Mucosa of stomach (tissue), 1 donor: Measurements from ENCODE around the gene NEMP2.

Experiments used
- H3K27me3 ChIP-seq: one replicate; pipeline ENCODE4 v1.7.0; 2013; ENCODE audit warnings: mild to moderate bottlenecking, low read length; ENCODE audit not compliant: control insufficient read depth, insufficient read depth
- H3K36me3 ChIP-seq: one replicate; pipeline ENCODE4 v1.7.0; 2013; ENCODE audit warnings: low read length; ENCODE audit not compliant: control insufficient read depth, insufficient read depth
- H3K4me1 ChIP-seq: one replicate; pipeline ENCODE4 v1.7.0; 2013; ENCODE audit warnings: mild to moderate bottlenecking, low read length; ENCODE audit not compliant: control insufficient read depth, insufficient read depth
- H3K4me3 ChIP-seq: one replicate; pipeline ENCODE4 v1.7.0; 2013; ENCODE audit warnings: low read length
- H3K9ac ChIP-seq: one replicate; pipeline ENCODE4 v1.7.0; 2013; ENCODE audit warnings: mild to moderate bottlenecking, low read length, moderate library complexity
- H3K9me3 ChIP-seq: one replicate; pipeline ENCODE4 v1.7.0; 2013; ENCODE audit warnings: mild to moderate bottlenecking, low read length, moderate library complexity; ENCODE audit not compliant: control insufficient read depth
- donor health status: Pancreatic carcinoma.

NEMP2 gene

DNA sequence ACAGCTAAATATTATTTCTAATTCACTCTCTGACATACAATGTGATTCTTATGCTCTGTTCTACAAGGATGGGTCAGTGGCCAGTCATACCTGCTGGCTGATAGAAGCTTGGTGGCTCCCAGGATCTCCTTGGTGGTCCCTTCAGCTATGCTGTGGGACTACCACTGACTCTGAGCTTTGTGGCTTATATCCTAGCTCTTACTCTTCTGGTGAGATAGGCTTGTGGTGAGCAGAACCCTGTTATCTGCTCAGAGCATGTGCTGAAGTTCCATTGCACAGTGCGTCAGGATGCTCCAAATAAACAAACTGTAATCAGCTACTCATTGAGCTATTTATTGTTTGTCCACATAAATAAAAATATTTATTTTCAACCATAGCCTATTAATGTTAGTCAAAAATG lies 74.6 kb downstream of the NEMP2 start:
- no peaks in the 10 kb centered on the region for H3K4me1 ChIP-seq
- H3K4me3 ChIP-seq: no peak overlapping the region
- peaks cover 6% of the 10 kb centered on the region for H3K36me3 ChIP-seq

DNA sequence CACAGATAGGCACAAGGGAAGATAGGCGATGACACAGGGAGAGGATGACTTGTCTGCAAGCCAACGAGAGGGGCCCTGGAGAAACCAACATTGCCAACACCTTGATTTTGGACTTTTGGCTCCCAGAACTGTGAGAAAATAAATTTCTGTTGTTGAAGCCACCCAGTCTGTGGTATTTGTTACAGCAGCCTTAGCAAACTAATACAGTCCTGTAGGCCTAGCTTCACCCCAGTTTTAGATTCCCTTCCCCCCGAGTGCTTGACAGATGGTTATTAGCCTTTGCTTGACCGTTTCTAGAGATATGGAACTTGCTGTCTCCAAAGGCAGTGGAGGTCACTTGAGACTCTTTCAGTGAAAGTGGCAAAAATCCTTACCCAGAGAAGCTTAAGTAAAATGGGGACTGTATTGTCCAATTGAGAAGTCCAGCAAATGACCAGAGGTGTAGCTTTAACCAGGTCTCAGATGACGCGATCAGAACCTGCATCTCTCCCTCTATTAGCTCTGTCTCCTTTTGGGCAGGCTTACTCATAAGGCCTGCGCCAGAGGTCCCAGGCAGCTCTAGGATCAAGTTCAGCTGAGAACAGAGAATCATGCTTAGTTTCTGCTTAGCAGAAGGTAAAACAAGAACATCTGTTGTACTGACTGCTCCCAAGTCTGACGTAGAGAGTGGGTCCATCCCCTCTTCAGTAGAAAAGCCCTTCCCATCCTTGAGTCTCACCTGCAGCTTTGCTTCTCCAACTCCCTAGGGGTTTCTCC lies 76.0 kb downstream of the NEMP2 start:
- no peak overlapping the region for H3K9ac ChIP-seq
- no peaks in the 10 kb centered on the region for H3K4me1 ChIP-seq
- H3K36me3 ChIP-seq: peaks cover 6% of the 10 kb centered on the region
- no peaks in the 10 kb centered on the region for H3K9me3 ChIP-seq
- no peak overlapping the region for H3K4me3 ChIP-seq
- no peaks in the 10 kb centered on the region for H3K27me3 ChIP-seq

More for the DNA sequence above, 74.6 kb downstream of the NEMP2 start:
- H3K9ac ChIP-seq: no peak overlapping the region
- no peaks in the 10 kb centered on the region for H3K9me3 ChIP-seq
- H3K27me3 ChIP-seq: no peaks in the 10 kb centered on the region

DNA sequence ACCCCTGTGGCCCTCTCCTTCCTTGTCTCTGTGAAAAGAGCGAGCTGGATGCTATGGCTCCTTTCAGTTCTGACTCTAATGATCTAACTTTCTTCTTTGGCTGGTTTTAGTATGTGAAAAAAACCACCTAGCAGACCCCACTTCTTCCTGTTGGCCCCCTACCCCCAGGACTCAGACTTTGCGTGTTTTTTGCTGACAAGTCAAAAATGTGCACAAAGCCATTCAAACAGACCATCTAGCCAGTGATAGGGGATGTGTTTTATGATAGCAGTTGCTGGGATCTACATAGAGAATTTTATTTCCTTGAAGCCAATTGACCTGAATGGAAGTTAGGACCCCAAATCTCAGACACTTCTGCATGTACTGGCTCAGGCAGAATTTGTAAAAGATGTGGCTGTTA lies 77.3 kb downstream of the NEMP2 start:
- H3K9ac ChIP-seq: no peak overlapping the region
- H3K9me3 ChIP-seq: no peaks in the 10 kb centered on the region
- no peaks in the 10 kb centered on the region for H3K27me3 ChIP-seq
- H3K4me1 ChIP-seq: no peaks in the 10 kb centered on the region
- peaks cover 6% of the 10 kb centered on the region for H3K36me3 ChIP-seq
- no peak overlapping the region for H3K4me3 ChIP-seq

GRCh38 chr2:190456833-190457232 lies 77.7 kb downstream of the NEMP2 start:
- H3K36me3 ChIP-seq: peaks cover 6% of the 10 kb centered on the region
- H3K27me3 ChIP-seq: no peaks in the 10 kb centered on the region
- no peaks in the 10 kb centered on the region for H3K9me3 ChIP-seq
- no peak overlapping the region for H3K4me3 ChIP-seq
- H3K9ac ChIP-seq: no peak overlapping the region
- no peaks in the 10 kb centered on the region for H3K4me1 ChIP-seq

GRCh38 chr2:190455358-190456095 lies 79.0 kb downstream of the NEMP2 start:
- no peaks in the 10 kb centered on the region for H3K4me1 ChIP-seq

DNA sequence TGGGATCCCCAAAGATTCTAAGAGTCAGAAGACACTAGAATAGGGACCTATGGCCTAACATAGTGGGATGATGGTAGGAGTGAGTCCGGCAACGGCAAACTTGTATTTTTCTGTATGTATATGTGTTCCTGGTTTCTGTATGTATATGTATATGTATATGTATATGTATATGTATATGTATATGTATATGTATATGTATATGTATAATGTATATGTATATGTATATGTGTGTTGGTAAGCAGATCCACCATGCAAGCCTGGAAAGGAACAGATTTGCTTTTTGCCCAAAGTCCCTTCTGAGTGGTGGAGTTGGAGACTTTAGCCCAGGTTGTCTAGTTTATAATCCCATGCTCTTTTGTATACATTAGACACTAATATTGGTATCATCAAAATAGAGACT lies 79.7 kb downstream of the NEMP2 start:
- Histone ChIP-seq H3K36me3 (peaks cover 6% of the 10 kb centered on the region), H3K9me3 (no peaks in the 10 kb centered on the region), H3K9ac (no peak overlapping the region), H3K27me3 (no peaks in the 10 kb centered on the region), H3K4me1 (no peaks in the 10 kb centered on the region), H3K4me3 (no peak overlapping the region)

More at GRCh38 chr2:190455358-190456095, 79.0 kb downstream of the NEMP2 start:
- no peaks in the 10 kb centered on the region for H3K27me3 ChIP-seq
- no peak overlapping the region for H3K9ac ChIP-seq
- no peak overlapping the region for H3K4me3 ChIP-seq
- peaks cover 6% of the 10 kb centered on the region for H3K36me3 ChIP-seq
- H3K9me3 ChIP-seq: no peaks in the 10 kb centered on the region
